Neural cell (in vitro differentiated cells): ENCODE measurements around the gene TBX2. TPM values are rescaled to one million over a fixed set of nuclear protein-coding genes. Genes with fewer than 3 reads are reported as not detected.

Experiments
- H2AFZ ChIP-seq: fragments of 200-600, 300-800 bp; sonication (generic), shearing (Covaris generic); 2 replicates; pipeline ENCODE4 v1.6.0; 2014; ENCODE audit warnings: low read depth, mild to moderate bottlenecking, antibody characterized with exemption, low read length, moderate library complexity
- H3F3A ChIP-seq: fragments of 200-600 bp; shearing (Covaris generic); 2 replicates; pipeline ENCODE4 v1.6.1; 2016; ENCODE audit warnings: mild to moderate bottlenecking, moderate library complexity, mixed read lengths, antibody characterized with exemption, low read length; ENCODE audit not compliant: insufficient read depth, poor library complexity, severe bottlenecking
- H3K27ac ChIP-seq: fragments of 200-600, 300-800 bp; sonication (generic), shearing (Covaris generic); 2 replicates; pipeline ENCODE4 v1.5.1; 2014; ENCODE audit warnings: mild to moderate bottlenecking, low read length, moderate library complexity
- H3K27me3 ChIP-seq: fragments of 300-800, 200-600 bp; sonication (generic), shearing (Covaris generic); 2 replicates; pipeline ENCODE4 v1.6.0; 2014; ENCODE audit warnings: mild to moderate bottlenecking, low read depth, low read length, moderate library complexity; ENCODE audit not compliant: insufficient read depth
- H3K36me3 ChIP-seq: fragments of 300-800, 200-600 bp; sonication (generic), shearing (Covaris generic); 2 replicates; pipeline ENCODE4 v1.5.1; 2014; ENCODE audit warnings: mild to moderate bottlenecking, antibody characterized with exemption, low read length, moderate library complexity; ENCODE audit not compliant: insufficient read depth
- H3K4me2 ChIP-seq: fragments of 300-800, 200-600 bp; sonication (generic), shearing (Covaris generic); 2 replicates; pipeline ENCODE4 v1.6.0; 2014; ENCODE audit warnings: mild to moderate bottlenecking, low read length
- H3K4me3 ChIP-seq: fragments of 300-800, 200-600 bp; sonication (generic), shearing (Covaris generic); 2 replicates; pipeline ENCODE4 v1.5.1; 2014; ENCODE audit warnings: mild to moderate bottlenecking, low read length, moderate library complexity
- H3K79me2 ChIP-seq: fragments of 200-600 bp; shearing (Covaris generic); replicated peaks from 2 replicates; pipeline ENCODE4 v1.6.0; 2014; ENCODE audit warnings: mild to moderate bottlenecking, low read length, moderate library complexity; ENCODE audit not compliant: insufficient read depth
- H3K9ac ChIP-seq: fragments of 300-800, 200-600 bp; sonication (generic), shearing (Covaris generic); 2 replicates; pipeline ENCODE4 v1.6.1; 2016; ENCODE audit warnings: mild to moderate bottlenecking, low read length, mixed read lengths
- H3K9me2 ChIP-seq: fragments of 200-600 bp; shearing (Covaris generic); 2 replicates; pipeline ENCODE4 v1.6.1; 2016; ENCODE audit warnings: mild to moderate bottlenecking, low read length, mixed read lengths; ENCODE audit not compliant: insufficient read depth
- H3K9me3 ChIP-seq: fragments of 200-600, 300-800 bp; sonication (generic), shearing (Covaris generic); 2 replicates; pipeline ENCODE4 v1.6.1; 2016; ENCODE audit warnings: mild to moderate bottlenecking, mixed run types, low read length, moderate library complexity, mixed read lengths
- H4K20me1 ChIP-seq: fragments of 200-600 bp; shearing (Covaris generic); 2 replicates; pipeline ENCODE4 v1.6.1; 2016; ENCODE audit warnings: mild to moderate bottlenecking, mixed run types; ENCODE audit not compliant: insufficient read depth
- EP300 ChIP-seq: fragments of 450-650 bp; conservative IDR thresholded peaks from 2 replicates; pipeline ENCODE4 v1.6.1; 2014; ENCODE audit warnings: antibody characterized with exemption, mild to moderate bottlenecking, moderate library complexity; ENCODE audit not compliant: poor library complexity, severe bottlenecking
- EZH2 ChIP-seq: fragments of 200-600, 300-800 bp; shearing (Covaris generic), sonication (generic); IDR thresholded peaks from 2 replicates; pipeline ENCODE4 v1.6.1; 2014; ENCODE audit warnings: antibody characterized with exemption, low read length, borderline replicate concordance, mild to moderate bottlenecking; ENCODE audit not compliant: insufficient read depth, poor library complexity, severe bottlenecking
- MXI1 ChIP-seq: fragments of 450-650 bp; conservative IDR thresholded peaks from 2 replicates; pipeline ENCODE4 v1.6.1; 2014; ENCODE audit warnings: antibody characterized with exemption, mild to moderate bottlenecking; ENCODE audit not compliant: poor library complexity, severe bottlenecking
- POLR2AphosphoS5 ChIP-seq: IDR thresholded peaks from 2 replicates; pipeline ENCODE4 v1.6.1; 2012
- RAD21 ChIP-seq: fragments of 450-650 bp; conservative IDR thresholded peaks from 2 replicates; pipeline ENCODE4 v1.6.1; 2014; ENCODE audit warnings: antibody characterized with exemption, mild to moderate bottlenecking, moderate library complexity
- REST ChIP-seq: IDR thresholded peaks from 2 replicates; pipeline ENCODE4 v1.6.1; 2012; ENCODE audit warnings: borderline replicate concordance
- SMC3 ChIP-seq: fragments of 450-650 bp; conservative IDR thresholded peaks from 2 replicates; pipeline ENCODE4 v1.6.1; 2014; ENCODE audit warnings: antibody characterized with exemption, mild to moderate bottlenecking, moderate library complexity; ENCODE audit not compliant: poor library complexity
- TAF1 ChIP-seq: IDR thresholded peaks from 2 replicates; pipeline ENCODE4 v1.6.1; 2012; ENCODE audit warnings: low read depth
- polyA plus RNA-seq: library from polyadenylated mRNA; depleted of rRNA; stranded (reverse); fragments of >200 nt; gene quantifications from 2 replicates; pipeline ENCODE4 v1.2.3, GENCODE V29; 2014
- TF ChIP-seq, protein P1 (sequence below): fragments of 450-650 bp; IDR thresholded peaks from 2 replicates; pipeline ENCODE4 v1.5.1; 2014; ENCODE audit warnings: antibody characterized with exemption, mild to moderate bottlenecking, moderate library complexity; ENCODE audit not compliant: poor library complexity, severe bottlenecking

Gene TBX2
- polyA plus RNA-seq, 1 donor from 2014 or later, result not detected

GRCh38 chr17:61390479-61390791 lies 9.2 kb upstream of the TBX2 start:
- H3K27me3 ChIP-seq, result peaks cover 37% of the 10 kb centered on the region
- no peak overlapping the region for H2AFZ ChIP-seq
- H3K79me2 ChIP-seq, result no peaks in the 10 kb centered on the region
- H3K27ac ChIP-seq, result no peak overlapping the region
- H3F3A ChIP-seq, result no peaks in the 10 kb centered on the region
- no peaks in the 10 kb centered on the region for H3K36me3 ChIP-seq
- H3K4me2 ChIP-seq, result no peak overlapping the region
- H3K9ac ChIP-seq, result no peak overlapping the region
- no peaks in the 10 kb centered on the region for H3K9me2 ChIP-seq
- no peaks in the 10 kb centered on the region for H4K20me1 ChIP-seq
- no peaks in the 10 kb centered on the region for H3K9me3 ChIP-seq
- no peak for TF ChIP-seq POLR2AphosphoS5
- TF ChIP-seq SMC3, result no peak
- no peak for TF ChIP-seq REST
- no peak for TF ChIP-seq EP300
- TF ChIP-seq TAF1, result no peak
- TF ChIP-seq EZH2, result no peak
- TF ChIP-seq, protein P1, sequence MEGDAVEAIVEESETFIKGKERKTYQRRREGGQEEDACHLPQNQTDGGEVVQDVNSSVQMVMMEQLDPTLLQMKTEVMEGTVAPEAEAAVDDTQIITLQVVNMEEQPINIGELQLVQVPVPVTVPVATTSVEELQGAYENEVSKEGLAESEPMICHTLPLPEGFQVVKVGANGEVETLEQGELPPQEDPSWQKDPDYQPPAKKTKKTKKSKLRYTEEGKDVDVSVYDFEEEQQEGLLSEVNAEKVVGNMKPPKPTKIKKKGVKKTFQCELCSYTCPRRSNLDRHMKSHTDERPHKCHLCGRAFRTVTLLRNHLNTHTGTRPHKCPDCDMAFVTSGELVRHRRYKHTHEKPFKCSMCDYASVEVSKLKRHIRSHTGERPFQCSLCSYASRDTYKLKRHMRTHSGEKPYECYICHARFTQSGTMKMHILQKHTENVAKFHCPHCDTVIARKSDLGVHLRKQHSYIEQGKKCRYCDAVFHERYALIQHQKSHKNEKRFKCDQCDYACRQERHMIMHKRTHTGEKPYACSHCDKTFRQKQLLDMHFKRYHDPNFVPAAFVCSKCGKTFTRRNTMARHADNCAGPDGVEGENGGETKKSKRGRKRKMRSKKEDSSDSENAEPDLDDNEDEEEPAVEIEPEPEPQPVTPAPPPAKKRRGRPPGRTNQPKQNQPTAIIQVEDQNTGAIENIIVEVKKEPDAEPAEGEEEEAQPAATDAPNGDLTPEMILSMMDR, result no peak
- TF ChIP-seq RAD21, result no peak
- TF ChIP-seq MXI1, result no peak
- no peak overlapping the region for H3K4me3 ChIP-seq

GRCh38 chr17:61391595-61392291 lies 7.9 kb upstream of the TBX2 start:
- Histone ChIP-seq H3K79me2 (no peaks in the 10 kb centered on the region), H3F3A (no peaks in the 10 kb centered on the region), H4K20me1 (no peaks in the 10 kb centered on the region), H3K9ac (no peak overlapping the region), H3K27me3 (peaks cover 50% of the 10 kb centered on the region), H3K4me2 (no peak overlapping the region), H3K36me3 (no peaks in the 10 kb centered on the region), H3K9me3 (peaks cover 4% of the 10 kb centered on the region), H3K4me3 (no peak overlapping the region), H3K27ac (no peak overlapping the region), H3K9me2 (no peaks in the 10 kb centered on the region), H2AFZ (no peak overlapping the region)
- TF ChIP-seq POLR2AphosphoS5, result no peak

DNA sequence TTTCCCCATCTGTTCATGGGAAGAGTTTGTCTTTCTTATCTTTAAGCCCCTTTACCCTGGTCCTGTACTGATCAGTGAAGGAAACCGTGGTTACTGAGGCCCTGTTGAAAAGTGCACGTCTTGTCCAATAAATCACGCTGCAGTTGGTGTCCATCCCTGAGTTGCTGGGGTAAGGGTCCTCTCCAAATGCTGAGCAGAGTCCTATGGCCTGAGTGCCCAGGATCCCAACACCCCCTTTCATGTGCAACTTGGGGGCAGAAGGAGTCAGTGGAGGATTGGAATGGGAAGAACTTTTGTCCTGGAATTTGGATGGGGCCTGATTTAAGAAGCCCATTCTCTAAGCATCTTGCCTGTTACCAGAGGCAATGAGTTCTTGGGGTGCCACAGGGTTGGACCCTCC lies 7.0 kb upstream of the TBX2 start:
- H3K4me3 ChIP-seq, result no peak overlapping the region
- H2AFZ ChIP-seq, result no peak overlapping the region
- TF ChIP-seq TAF1 (no peak), EP300 (no peak), REST (no peak), EZH2 (no peak), POLR2AphosphoS5 (no peak), RAD21 (no peak), MXI1 (no peak), SMC3 (no peak)
- TF ChIP-seq, protein P1, result no peak
- no peaks in the 10 kb centered on the region for H3K36me3 ChIP-seq
- no peaks in the 10 kb centered on the region for H4K20me1 ChIP-seq
- no peak overlapping the region for H3K27ac ChIP-seq
- H3K4me2 ChIP-seq, result no peak overlapping the region
- peaks cover 4% of the 10 kb centered on the region for H3K9me3 ChIP-seq
- no peak overlapping the region for H3K9ac ChIP-seq
- H3F3A ChIP-seq, result no peaks in the 10 kb centered on the region
- H3K79me2 ChIP-seq, result no peaks in the 10 kb centered on the region
- peaks cover 59% of the 10 kb centered on the region for H3K27me3 ChIP-seq
- H3K9me2 ChIP-seq, result no peaks in the 10 kb centered on the region
